GM10248 (cell line): ENCODE results near the gene LMO1.

Source experiments
- CTCF ChIA-PET: fragments of 300-600 bp; sonication (Branson Sonifier 250); formaldehyde crosslinking; extraction: SDS; loops from one replicate; lab custom pipeline; 2021; ENCODE audit warnings: antibody characterized with exemption; lab: Yijun Ruan, JAX
- POLR2A ChIA-PET: fragments of 350-650 bp; sonication (Branson Sonifier 250); formaldehyde crosslinking; extraction: SDS; loops from one replicate; lab custom pipeline; 2020; ENCODE audit warnings: antibody characterized with exemption; lab: Yijun Ruan, JAX
- DNase-seq: peaks from one replicate; pipeline ENCODE4 v3.0.0; 2012; ENCODE audit errors: extremely low spot score
- TF ChIP-seq, protein P1 (sequence below): IDR thresholded peaks from 2 replicates; pipeline ENCODE4 v1.5.1; 2012; ENCODE audit warnings: mild to moderate bottlenecking, low read depth; ENCODE audit errors: extremely low read depth, missing control alignments, control extremely low read depth

The LMO1 gene

DNA sequence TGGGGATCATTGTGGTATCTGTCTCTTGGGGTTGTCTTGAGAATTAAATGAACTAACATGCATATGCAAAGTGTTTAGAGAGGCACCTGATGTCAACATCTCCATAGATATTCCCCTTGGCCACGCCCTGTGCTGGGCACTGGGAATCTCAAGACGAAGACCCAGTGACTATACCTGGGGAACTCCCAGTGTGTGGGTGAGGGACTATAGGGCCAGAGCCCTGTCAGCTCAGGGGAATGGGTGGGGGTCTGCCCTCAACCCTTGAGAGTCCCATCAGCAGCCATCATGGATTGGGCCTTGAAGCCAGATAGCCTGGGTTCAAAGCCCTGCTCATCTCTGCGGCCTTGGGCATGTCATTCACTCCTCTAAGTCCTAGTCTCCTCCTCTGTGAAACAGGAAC lies 21.6 kb upstream of the LMO1 start:
- ChIA-PET CTCF (interaction anchor here (2.8 kb wide), 1 partner anchor 22 kb away, joined by 7 read pairs; the partner anchor contains the start of gene LMO1), POLR2A (no interaction called here)
- TF ChIP-seq, protein P1, sequence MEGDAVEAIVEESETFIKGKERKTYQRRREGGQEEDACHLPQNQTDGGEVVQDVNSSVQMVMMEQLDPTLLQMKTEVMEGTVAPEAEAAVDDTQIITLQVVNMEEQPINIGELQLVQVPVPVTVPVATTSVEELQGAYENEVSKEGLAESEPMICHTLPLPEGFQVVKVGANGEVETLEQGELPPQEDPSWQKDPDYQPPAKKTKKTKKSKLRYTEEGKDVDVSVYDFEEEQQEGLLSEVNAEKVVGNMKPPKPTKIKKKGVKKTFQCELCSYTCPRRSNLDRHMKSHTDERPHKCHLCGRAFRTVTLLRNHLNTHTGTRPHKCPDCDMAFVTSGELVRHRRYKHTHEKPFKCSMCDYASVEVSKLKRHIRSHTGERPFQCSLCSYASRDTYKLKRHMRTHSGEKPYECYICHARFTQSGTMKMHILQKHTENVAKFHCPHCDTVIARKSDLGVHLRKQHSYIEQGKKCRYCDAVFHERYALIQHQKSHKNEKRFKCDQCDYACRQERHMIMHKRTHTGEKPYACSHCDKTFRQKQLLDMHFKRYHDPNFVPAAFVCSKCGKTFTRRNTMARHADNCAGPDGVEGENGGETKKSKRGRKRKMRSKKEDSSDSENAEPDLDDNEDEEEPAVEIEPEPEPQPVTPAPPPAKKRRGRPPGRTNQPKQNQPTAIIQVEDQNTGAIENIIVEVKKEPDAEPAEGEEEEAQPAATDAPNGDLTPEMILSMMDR, result no peak
- DNase-seq, result no peak

DNA sequence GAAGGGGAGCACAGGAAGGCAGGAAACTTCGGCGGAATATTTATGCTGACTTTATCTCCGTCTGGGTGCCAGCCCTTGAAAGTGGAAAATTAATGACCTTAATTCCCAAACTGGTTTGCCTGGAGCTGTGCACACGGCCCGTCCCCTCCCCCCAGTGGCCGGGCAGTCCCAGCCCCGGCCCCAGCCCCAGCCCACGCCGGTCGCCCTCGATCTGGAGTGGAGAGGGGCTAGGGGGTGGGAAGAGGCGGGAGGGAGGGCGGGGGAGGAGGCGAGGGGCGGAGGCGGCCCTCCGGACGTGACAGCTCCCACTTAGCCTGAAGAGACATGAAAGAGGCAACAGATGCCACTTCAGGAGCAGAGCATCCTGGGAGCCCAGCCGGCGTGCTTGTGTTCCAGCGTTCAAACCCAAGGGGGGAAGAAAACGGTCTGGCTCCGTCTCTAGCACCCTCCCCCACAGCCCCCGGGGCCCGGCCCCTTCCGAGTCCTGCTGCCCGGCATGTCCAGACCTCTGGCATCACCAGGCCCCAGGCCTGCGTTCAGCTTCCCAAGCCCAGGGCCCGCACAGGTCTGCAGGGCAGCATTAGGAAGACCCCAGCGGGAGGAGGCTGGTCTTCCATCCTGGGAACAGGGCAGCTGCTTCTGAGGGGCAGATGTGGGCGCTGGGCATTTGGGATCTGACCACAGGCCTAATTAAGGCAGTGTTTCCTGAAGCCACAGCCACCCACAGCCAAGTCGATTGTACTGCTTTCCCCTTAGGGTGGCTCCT lies 20.0 kb upstream of the LMO1 start:
- ChIA-PET POLR2A (no interaction called here), CTCF (interaction anchor here (1.0 kb wide), 2 partner anchors 12 to 20 kb away, joined by 3 to 4 read pairs; partner anchors contain the start of gene LMO1)
- no peak for DNase-seq
- TF ChIP-seq, protein P1, result no peak

DNA sequence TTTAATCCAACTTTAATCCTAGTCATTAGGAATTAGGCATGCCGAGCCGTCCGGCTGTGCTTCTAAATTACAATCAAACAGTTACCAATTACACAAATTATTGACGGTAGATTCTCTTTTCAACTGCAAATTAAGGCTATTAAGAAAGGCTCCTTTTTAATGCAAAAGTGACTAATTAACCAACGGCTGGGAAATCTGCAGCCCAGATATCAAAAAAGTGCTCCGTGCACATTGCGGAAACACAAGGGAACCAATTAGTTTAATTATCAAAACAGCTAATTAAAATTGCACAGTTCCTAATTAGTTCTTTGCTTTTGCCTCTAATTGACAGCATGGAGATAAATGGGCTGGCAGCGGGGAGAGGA lies 19.4 kb upstream of the LMO1 start:
- no peak for DNase-seq
- ChIA-PET POLR2A (no interaction called here), CTCF (no interaction called here)
- TF ChIP-seq, protein P1, result no peak

- CTCF ChIA-PET, result no interaction called here
- DNase-seq, result no peak
Observed at GRCh38 chr11:8282631-8283030, 19.0 kb upstream of the LMO1 start.

GRCh38 chr11:8281266-8281665 lies 17.6 kb upstream of the LMO1 start:
- ChIA-PET CTCF (no interaction called here), POLR2A (no interaction called here)
- TF ChIP-seq, protein P1, result no peak
- no peak for DNase-seq

More at GRCh38 chr11:8282631-8283030, 19.0 kb upstream of the LMO1 start:
- TF ChIP-seq, protein P1, result no peak
- POLR2A ChIA-PET, result no interaction called here

- ChIA-PET POLR2A (no interaction called here), CTCF (interaction anchor here (1.5 to 3.1 kb wide), 2 partner anchors 14 to 83 kb away, joined by 4 to 20 read pairs; partner anchors contain the start of gene LMO1)
- TF ChIP-seq, protein P1, result no peak
- DNase-seq, result no peak
Observed at GRCh38 chr11:8277691-8278090, 14.0 kb upstream of the LMO1 start.
